ENCODE measurements around the gene TMEM255A.

DNA sequence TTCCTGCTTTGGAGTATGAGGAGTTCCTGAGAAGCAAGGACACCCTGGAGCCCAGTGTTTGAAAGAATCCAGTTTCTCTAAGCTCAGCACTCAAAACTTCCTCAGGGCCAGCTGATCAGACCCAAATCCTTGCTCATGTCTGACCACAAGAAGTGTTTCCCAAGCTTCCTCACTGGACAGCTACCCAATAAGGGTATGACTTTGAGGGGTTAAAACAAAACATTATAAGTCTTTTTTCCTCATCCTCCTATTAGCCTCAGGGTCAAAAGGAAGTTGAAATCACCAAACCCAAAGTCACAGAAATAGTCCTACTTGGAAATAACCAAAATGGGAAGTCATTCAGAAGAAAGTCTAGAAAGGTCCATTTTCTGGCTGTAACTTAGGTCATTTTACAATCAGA is 46.9 kb downstream of the TMEM255A start:
- no peak for TF ChIP-seq YY1 (IDR thresholded peaks at IDR 0.05; ENCODE audit: insufficient read depth, insufficient read length)
- no peak for TF ChIP-seq ZNF274 (IDR thresholded peaks at IDR 0.05; ENCODE audit: low read depth, low read length)
- TF ChIP-seq SUZ12 (IDR thresholded peaks at IDR 0.05; ENCODE audit: extremely low read depth, insufficient read depth, insufficient read length) = no peak
